Smooth muscle cell (in vitro differentiated cells): Measurements from ENCODE around the gene MYO15A. TPM values are rescaled to one million over a fixed set of nuclear protein-coding genes. Genes with fewer than 3 reads are reported as not detected.

ENCODE experiments used
- DNase-seq: peaks from one replicate; lab custom pipeline; 2025; ENCODE audit not compliant: unreplicated experiment; lab: John Stamatoyannopoulos, UW
- H2AFZ ChIP-seq: fragments of 200-600 bp; sonication (generic); 2 replicates; pipeline ENCODE4 v1.6.0; 2016; ENCODE audit warnings: antibody characterized with exemption, low read depth, mild to moderate bottlenecking
- H3F3A ChIP-seq: fragments of 200-600 bp; sonication (generic); 2 replicates; pipeline ENCODE4 v1.6.0; 2017; ENCODE audit warnings: antibody characterized with exemption, low read depth
- H3K27ac ChIP-seq: fragments of 200-600 bp; sonication (generic); 2 replicates; pipeline ENCODE4 v1.5.1; 2016; ENCODE audit warnings: low read depth, mild to moderate bottlenecking
- H3K27me3 ChIP-seq: fragments of 200-600 bp; sonication (generic); 2 replicates; pipeline ENCODE4 v1.6.1; 2016; ENCODE audit warnings: low read depth, mild to moderate bottlenecking
- H3K36me3 ChIP-seq: fragments of 200-600 bp; sonication (generic); 2 replicates; pipeline ENCODE4 v1.5.1; 2016; ENCODE audit warnings: low read depth
- H3K4me1 ChIP-seq: fragments of 200-600 bp; sonication (generic); 2 replicates; pipeline ENCODE4 v1.5.1; 2016; ENCODE audit warnings: low read depth
- H3K4me2 ChIP-seq: fragments of 200-600 bp; sonication (generic); 2 replicates; pipeline ENCODE4 v1.6.0; 2016; ENCODE audit warnings: mild to moderate bottlenecking
- H3K4me3 ChIP-seq: fragments of 200-600 bp; sonication (generic); 2 replicates; pipeline ENCODE4 v1.5.1; 2016; ENCODE audit warnings: mild to moderate bottlenecking
- H3K79me2 ChIP-seq: fragments of 200-600 bp; sonication (generic); 2 replicates; pipeline ENCODE4 v1.6.0; 2016; ENCODE audit warnings: low read depth, mild to moderate bottlenecking
- H3K9ac ChIP-seq: fragments of 200-600 bp; sonication (generic); 2 replicates; pipeline ENCODE4 v1.6.0; 2016; ENCODE audit warnings: low read depth
- H3K9me3 ChIP-seq: fragments of 200-600 bp; sonication (generic); replicated peaks from 2 replicates; pipeline ENCODE4 v1.5.1; 2016; ENCODE audit warnings: low read depth
- H4K20me1 ChIP-seq: fragments of 200-600 bp; sonication (generic); 2 replicates; pipeline ENCODE4 v1.6.0; 2016; ENCODE audit warnings: low read depth
- WGBS: methylation state at CpG from one replicate; pipeline ENCODE4 v1.1.7; 2016; ENCODE audit warnings: low lambda C conversion rate; 5-methylcytosine and 5-hydroxymethylcytosine counted together
- polyA plus RNA-seq: library from polyadenylated mRNA; unstranded; fragments of >200 nt; fragmentation: Nextera tagmentation; extraction: Ambion mirVana; gene quantifications from 2 replicates; pipeline ENCODE4 v1.2.1, GENCODE V29; 2016
- total RNA-seq: library from RNA; depleted of rRNA; stranded (reverse); fragments of >200 nt; gene quantifications from 2 replicates; pipeline ENCODE4 v1.2.3, GENCODE V29; 2014
- TF ChIP-seq, protein P1 (sequence below): fragments of 200-600 bp; sonication (generic); IDR thresholded peaks from 2 replicates; pipeline ENCODE4 v1.5.1; 2017; ENCODE audit warnings: borderline replicate concordance, mild to moderate bottlenecking, antibody characterized with exemption; ENCODE audit not compliant: insufficient read depth, poor library complexity, severe bottlenecking

The MYO15A gene
- total and polyA plus RNA-seq, 2 experiments from 2014 or later, result 2.0 to 3.6 TPM

DNA sequence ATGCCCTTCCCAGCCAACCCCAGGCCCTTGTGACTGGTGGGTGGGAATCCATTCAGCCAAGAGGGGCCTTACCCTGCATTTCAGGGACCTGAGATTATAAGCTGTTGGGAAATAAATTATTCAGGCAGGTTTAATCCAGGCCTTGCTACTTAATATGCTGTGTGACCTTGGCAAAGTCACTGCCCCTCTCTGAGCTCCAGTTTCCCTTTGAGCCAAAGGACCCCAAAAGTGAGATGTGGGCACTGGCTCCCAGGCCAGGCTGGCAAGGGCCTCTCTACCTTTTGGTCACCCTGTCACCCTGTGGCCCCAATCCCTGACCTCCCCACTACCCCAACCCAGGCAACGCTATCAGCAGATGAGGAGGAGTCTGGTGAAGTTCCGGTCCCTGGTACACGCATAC is 33.9 kb downstream of the MYO15A start:
- DNase-seq, result no peak

GRCh38 chr17:18143044-18143936 is 34.7 kb downstream of the MYO15A start:
- no peaks in the 10 kb centered on the region for H4K20me1 ChIP-seq
- H3F3A ChIP-seq, result no peaks in the 10 kb centered on the region
- WGBS, result 71% methylated on average over 18 of the region's 18 CpGs
- H3K36me3 ChIP-seq, result no peaks in the 10 kb centered on the region
- H3K27ac ChIP-seq, result no peak overlapping the region
- H3K4me1 ChIP-seq, result no peaks in the 10 kb centered on the region
- no peak for DNase-seq
- H3K4me2 ChIP-seq, result no peak overlapping the region
- no peak overlapping the region for H3K4me3 ChIP-seq
- no peak overlapping the region for H2AFZ ChIP-seq
- no peak overlapping the region for H3K9ac ChIP-seq
- no peaks in the 10 kb centered on the region for H3K79me2 ChIP-seq
- H3K27me3 ChIP-seq, result no peaks in the 10 kb centered on the region
- TF ChIP-seq, protein P1, sequence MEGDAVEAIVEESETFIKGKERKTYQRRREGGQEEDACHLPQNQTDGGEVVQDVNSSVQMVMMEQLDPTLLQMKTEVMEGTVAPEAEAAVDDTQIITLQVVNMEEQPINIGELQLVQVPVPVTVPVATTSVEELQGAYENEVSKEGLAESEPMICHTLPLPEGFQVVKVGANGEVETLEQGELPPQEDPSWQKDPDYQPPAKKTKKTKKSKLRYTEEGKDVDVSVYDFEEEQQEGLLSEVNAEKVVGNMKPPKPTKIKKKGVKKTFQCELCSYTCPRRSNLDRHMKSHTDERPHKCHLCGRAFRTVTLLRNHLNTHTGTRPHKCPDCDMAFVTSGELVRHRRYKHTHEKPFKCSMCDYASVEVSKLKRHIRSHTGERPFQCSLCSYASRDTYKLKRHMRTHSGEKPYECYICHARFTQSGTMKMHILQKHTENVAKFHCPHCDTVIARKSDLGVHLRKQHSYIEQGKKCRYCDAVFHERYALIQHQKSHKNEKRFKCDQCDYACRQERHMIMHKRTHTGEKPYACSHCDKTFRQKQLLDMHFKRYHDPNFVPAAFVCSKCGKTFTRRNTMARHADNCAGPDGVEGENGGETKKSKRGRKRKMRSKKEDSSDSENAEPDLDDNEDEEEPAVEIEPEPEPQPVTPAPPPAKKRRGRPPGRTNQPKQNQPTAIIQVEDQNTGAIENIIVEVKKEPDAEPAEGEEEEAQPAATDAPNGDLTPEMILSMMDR, result peak; percentile 29
- H3K9me3 ChIP-seq, result no peaks in the 10 kb centered on the region

More for the DNA sequence above, 33.9 kb downstream of the MYO15A start:
- no peak overlapping the region for H2AFZ ChIP-seq
- WGBS, result 85% methylated on average over 3 of the region's 3 CpGs
- no peaks in the 10 kb centered on the region for H3K9me3 ChIP-seq
- no peak overlapping the region for H3K9ac ChIP-seq
- H3K27me3 ChIP-seq, result no peaks in the 10 kb centered on the region
- TF ChIP-seq, protein P1, result no peak
- no peaks in the 10 kb centered on the region for H3K36me3 ChIP-seq
- H4K20me1 ChIP-seq, result no peaks in the 10 kb centered on the region
- no peaks in the 10 kb centered on the region for H3K4me1 ChIP-seq
- no peak overlapping the region for H3K4me3 ChIP-seq
- no peak overlapping the region for H3K4me2 ChIP-seq
- H3F3A ChIP-seq, result no peaks in the 10 kb centered on the region
- H3K27ac ChIP-seq, result no peak overlapping the region
- H3K79me2 ChIP-seq, result no peaks in the 10 kb centered on the region

DNA sequence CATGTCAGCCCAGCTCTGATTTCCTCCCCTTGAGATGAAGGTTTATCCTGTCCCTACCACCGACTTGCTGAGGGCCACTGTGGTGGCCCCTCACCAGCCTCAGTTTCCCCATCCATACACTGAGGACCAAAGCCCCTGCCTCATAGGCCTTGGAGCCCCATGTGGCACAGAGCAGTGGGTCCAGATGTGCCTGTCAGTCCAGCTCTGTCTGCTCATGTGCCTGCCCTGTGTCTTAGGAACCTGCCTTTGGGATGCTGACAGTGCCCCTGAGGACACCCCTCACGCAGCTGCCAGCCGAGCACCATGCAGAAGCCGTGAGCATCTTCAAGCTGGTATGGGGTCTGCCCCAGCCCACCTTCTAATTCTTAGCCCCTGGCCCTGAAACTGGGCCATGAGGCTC is 35.7 kb downstream of the MYO15A start:
- no peaks in the 10 kb centered on the region for H3F3A ChIP-seq
- no peaks in the 10 kb centered on the region for H3K4me1 ChIP-seq
- no peak overlapping the region for H3K9ac ChIP-seq
- 94% methylated on average over 4 of the region's 4 CpGs for WGBS
- TF ChIP-seq, protein P1, result no peak
- H3K27me3 ChIP-seq, result no peaks in the 10 kb centered on the region
- no peaks in the 10 kb centered on the region for H3K9me3 ChIP-seq
- no peak overlapping the region for H2AFZ ChIP-seq
- no peak overlapping the region for H3K4me2 ChIP-seq
- no peak overlapping the region for H3K4me3 ChIP-seq
- H3K36me3 ChIP-seq, result no peaks in the 10 kb centered on the region
- H4K20me1 ChIP-seq, result no peaks in the 10 kb centered on the region
- H3K27ac ChIP-seq, result no peak overlapping the region
- no peak for DNase-seq
- no peaks in the 10 kb centered on the region for H3K79me2 ChIP-seq

GRCh38 chr17:18144855-18145254 is 36.3 kb downstream of the MYO15A start:
- no peaks in the 10 kb centered on the region for H3K79me2 ChIP-seq
- 83% methylated on average over 1 of the region's 1 CpG for WGBS

More at GRCh38 chr17:18144855-18145254, 36.3 kb downstream of the MYO15A start:
- Histone ChIP-seq H3K4me1 (no peaks in the 10 kb centered on the region), H4K20me1 (no peaks in the 10 kb centered on the region), H2AFZ (no peak overlapping the region), H3K27ac (no peak overlapping the region), H3K9me3 (no peaks in the 10 kb centered on the region), H3F3A (no peaks in the 10 kb centered on the region), H3K4me3 (no peak overlapping the region), H3K4me2 (no peak overlapping the region), H3K9ac (no peak overlapping the region), H3K27me3 (no peaks in the 10 kb centered on the region), H3K36me3 (no peaks in the 10 kb centered on the region)
- TF ChIP-seq, protein P1, result no peak
- no peak for DNase-seq
